Measurements from ENCODE around the gene SPNS3. TPM values are rescaled to one million over a fixed set of nuclear protein-coding genes. Genes with fewer than 3 reads are reported as not detected.

SPNS3 gene
- total RNA-seq, 2 experiments from 2014 or later, result 17.6 to 39.1 TPM

GRCh38 chr17:4438162-4438944, 4.6 kb downstream of the SPNS3 start:
- peaks cover 57% of the 10 kb centered on the region for H3K4me1 Mint-ChIP-seq
- DNase-seq (no peak), ATAC-seq (no peak)
- no peaks in the 10 kb centered on the region for H3K9me3 Mint-ChIP-seq (ENCODE audit: low read depth)
- CTCF ChIA-PET, result interaction anchor here (1.1 to 5.1 kb wide), 2 partner anchors 19 to 47 kb away, joined by 3 to 34 read pairs; no protein-coding TSS in a partner anchor
- no peak overlapping the region for H3K27ac Mint-ChIP-seq
- peaks cover 18% of the 10 kb centered on the region for H3K36me3 Mint-ChIP-seq
- no peaks in the 10 kb centered on the region for H3K27me3 Mint-ChIP-seq
- no peak overlapping the region for H3K4me3 Mint-ChIP-seq

- ATAC-seq (no peak), DNase-seq (no peak)
- no peaks in the 10 kb centered on the region for H3K9me3 Mint-ChIP-seq (ENCODE audit: low read depth)
- peaks cover 18% of the 10 kb centered on the region for H3K36me3 Mint-ChIP-seq
- peaks cover 47% of the 10 kb centered on the region for H3K4me1 Mint-ChIP-seq
- H3K27me3 Mint-ChIP-seq, result no peaks in the 10 kb centered on the region
- H3K27ac Mint-ChIP-seq, result no peak overlapping the region
- H3K4me3 Mint-ChIP-seq, result no peak overlapping the region
- CTCF ChIA-PET, result no interaction called here
Measured at GRCh38 chr17:4440021-4440420, 6.3 kb downstream of the SPNS3 start.

DNA sequence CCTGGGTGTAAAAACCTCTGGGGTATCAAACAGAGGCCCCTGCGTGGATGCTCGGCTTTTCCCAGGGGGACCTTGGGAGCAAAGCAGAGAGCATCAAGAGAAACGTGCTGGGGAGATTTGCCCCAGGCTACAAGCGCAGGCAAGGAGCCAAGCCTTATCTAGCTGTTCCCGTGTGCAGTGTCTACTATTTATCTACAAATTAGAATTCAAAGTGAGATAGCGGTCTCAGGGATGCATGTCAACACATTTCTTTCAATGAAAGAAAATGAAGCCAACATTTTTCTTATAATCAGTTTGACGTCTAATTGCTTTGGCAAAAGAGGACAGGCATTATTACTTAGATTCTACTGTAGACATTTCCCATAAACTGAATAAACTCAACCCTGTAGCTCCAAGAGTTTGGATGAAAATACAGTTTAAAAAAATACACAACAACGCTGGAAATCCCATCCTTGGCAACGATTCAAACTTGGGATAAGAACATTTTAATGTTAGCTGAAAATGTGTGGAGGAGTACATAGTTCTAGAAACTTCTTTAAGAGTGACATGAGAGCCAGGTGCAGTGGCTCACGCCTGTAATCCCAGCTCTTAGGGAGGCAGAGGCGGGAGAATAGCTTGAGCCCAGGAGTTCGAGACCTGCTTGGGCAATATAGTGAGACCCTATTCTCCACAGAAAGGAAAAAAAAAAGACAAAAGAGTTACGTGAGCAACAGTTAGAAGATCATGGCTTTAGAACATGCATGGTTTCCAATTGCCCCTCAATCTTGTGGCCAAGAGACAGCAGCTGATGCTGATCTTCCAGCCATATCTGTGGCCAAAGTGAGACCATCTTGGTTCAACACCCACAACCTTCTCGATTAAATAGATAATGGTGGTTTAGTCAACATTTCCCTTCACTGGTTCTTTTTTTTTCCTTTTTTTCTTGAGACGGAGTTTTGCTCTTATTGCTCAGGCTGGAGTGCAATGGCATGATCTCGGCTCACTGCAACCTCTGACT, 7.2 kb downstream of the SPNS3 start:
- H3K27ac Mint-ChIP-seq, result peak overlapping the region; percentile 24
- DNase-seq (peak; percentile 52), ATAC-seq (no peak)
- peaks cover 40% of the 10 kb centered on the region for H3K4me1 Mint-ChIP-seq
- H3K9me3 Mint-ChIP-seq (ENCODE audit: low read depth), result no peaks in the 10 kb centered on the region
- H3K27me3 Mint-ChIP-seq, result no peaks in the 10 kb centered on the region
- H3K4me3 Mint-ChIP-seq, result no peak overlapping the region
- H3K36me3 Mint-ChIP-seq, result peaks cover 13% of the 10 kb centered on the region
- CTCF ChIA-PET, result no interaction called here

- CTCF ChIA-PET, result interaction anchor here (1.3 kb wide), 1 partner anchor 22 kb away, joined by 4 read pairs; no protein-coding TSS in a partner anchor
- Mint-ChIP-seq H3K4me1 (peaks cover 26% of the 10 kb centered on the region), H3K36me3 (peaks cover 9% of the 10 kb centered on the region), H3K27ac (no peak overlapping the region), H3K4me3 (no peak overlapping the region), H3K27me3 (no peaks in the 10 kb centered on the region), H3K9me3 (ENCODE audit: low read depth) (no peaks in the 10 kb centered on the region)
- ATAC-seq (no peak), DNase-seq (no peak)
Measured at GRCh38 chr17:4442582-4442981, 8.8 kb downstream of the SPNS3 start.

- DNase-seq (no peak), ATAC-seq (no peak)
- H3K27me3 Mint-ChIP-seq, result no peaks in the 10 kb centered on the region
- CTCF ChIA-PET, result interaction anchor here (1.3 kb wide), 1 partner anchor 23 kb away, joined by 4 read pairs; no protein-coding TSS in a partner anchor
- H3K27ac Mint-ChIP-seq, result no peak overlapping the region
- H3K4me1 Mint-ChIP-seq, result peaks cover 20% of the 10 kb centered on the region
- no peak overlapping the region for H3K4me3 Mint-ChIP-seq
- peaks cover 9% of the 10 kb centered on the region for H3K36me3 Mint-ChIP-seq
- no peaks in the 10 kb centered on the region for H3K9me3 Mint-ChIP-seq (ENCODE audit: low read depth)
Measured at GRCh38 chr17:4443476-4443875, 9.7 kb downstream of the SPNS3 start.

GRCh38 chr17:4444782-4445473, 11.2 kb downstream of the SPNS3 start:
- peaks cover 19% of the 10 kb centered on the region for H3K4me1 Mint-ChIP-seq
- CTCF ChIA-PET, result interaction anchor here (2.0 kb wide), 1 partner anchor 8 kb away, joined by 5 read pairs; no protein-coding TSS in a partner anchor
- ATAC-seq (no peak), DNase-seq (no peak)
- H3K9me3 Mint-ChIP-seq (ENCODE audit: low read depth), result no peaks in the 10 kb centered on the region
- H3K27ac Mint-ChIP-seq, result no peak overlapping the region
- H3K36me3 Mint-ChIP-seq, result peaks cover 6% of the 10 kb centered on the region
- no peaks in the 10 kb centered on the region for H3K27me3 Mint-ChIP-seq
- H3K4me3 Mint-ChIP-seq, result no peak overlapping the region

DNA sequence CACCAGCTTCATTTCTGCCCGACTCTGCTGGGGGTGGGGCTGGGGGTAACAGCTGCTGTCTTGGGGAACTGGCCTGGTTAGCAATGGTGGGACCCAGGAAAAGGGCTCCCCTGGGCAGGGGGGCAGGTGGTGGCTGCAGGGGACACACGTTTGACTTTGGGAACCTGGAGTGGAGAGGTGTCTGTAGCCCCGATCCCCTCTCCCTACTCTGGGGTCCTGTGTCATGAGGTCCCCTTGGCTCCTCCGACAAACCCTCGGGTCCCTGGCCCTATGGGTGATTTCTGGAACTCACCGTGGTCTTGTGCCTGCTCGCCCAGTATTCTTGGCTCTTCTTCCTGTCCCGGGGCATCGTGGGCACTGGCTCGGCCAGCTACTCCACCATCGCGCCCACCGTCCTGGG, 12.0 kb downstream of the SPNS3 start:
- Mint-ChIP-seq H3K4me3 (no peak overlapping the region), H3K4me1 (peaks cover 16% of the 10 kb centered on the region), H3K27me3 (no peaks in the 10 kb centered on the region), H3K9me3 (ENCODE audit: low read depth) (no peaks in the 10 kb centered on the region), H3K27ac (no peak overlapping the region), H3K36me3 (peaks cover 6% of the 10 kb centered on the region)
- no peak for ATAC-seq
- no peak for DNase-seq
- CTCF ChIA-PET, result interaction anchor here (2.0 kb wide), 1 partner anchor 9 kb away, joined by 5 read pairs; no protein-coding TSS in a partner anchor

GRCh38 chr17:4446326-4447071, 12.8 kb downstream of the SPNS3 start:
- H3K27me3 Mint-ChIP-seq, result no peaks in the 10 kb centered on the region

DNA sequence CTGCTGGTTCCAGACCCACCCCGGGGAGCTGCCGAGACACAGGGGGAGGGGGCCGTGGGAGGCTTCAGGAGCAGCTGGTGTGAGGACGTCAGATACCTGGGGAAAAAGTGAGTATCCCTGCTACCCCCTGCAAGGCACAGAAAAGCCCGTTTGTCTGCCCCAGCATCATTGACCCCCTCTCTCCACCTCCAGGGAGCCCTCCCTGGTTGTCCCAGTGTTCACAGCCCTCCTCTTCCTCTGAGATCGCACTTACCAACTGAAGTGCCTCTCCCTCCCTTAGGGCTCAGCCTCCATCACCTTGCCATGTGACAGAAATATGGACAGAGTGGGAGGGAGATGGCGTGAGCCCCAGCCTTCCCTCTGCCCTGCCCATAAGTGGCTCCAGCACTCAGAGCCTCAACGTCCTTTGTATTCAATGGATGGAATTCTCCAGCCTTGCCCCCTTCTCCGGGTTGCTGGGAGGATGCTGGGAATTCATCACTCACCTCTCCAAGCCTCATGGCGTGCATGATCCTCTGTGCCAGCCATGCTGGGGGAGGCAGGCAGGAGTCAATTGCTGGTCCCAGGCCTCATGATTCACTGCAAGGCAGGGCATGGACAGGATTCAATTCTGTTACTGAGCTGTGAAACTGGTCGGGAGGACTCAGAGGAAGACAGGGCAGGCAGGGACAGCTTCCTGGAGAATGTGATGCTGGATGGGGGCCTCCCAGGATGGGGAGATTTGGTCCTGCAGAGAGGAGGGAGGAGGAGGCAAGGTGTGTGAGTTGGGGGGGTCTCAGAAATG, 14.6 kb downstream of the SPNS3 start:
- peaks cover 4% of the 10 kb centered on the region for H3K4me1 Mint-ChIP-seq
- H3K27ac Mint-ChIP-seq, result no peak overlapping the region
- DNase-seq, result no peak
- H3K27me3 Mint-ChIP-seq, result no peaks in the 10 kb centered on the region
- ATAC-seq, result no peak
- no peaks in the 10 kb centered on the region for H3K9me3 Mint-ChIP-seq (ENCODE audit: low read depth)
- peaks cover 2% of the 10 kb centered on the region for H3K36me3 Mint-ChIP-seq
- H3K4me3 Mint-ChIP-seq, result no peak overlapping the region
- CTCF ChIA-PET, result no interaction called here

More at GRCh38 chr17:4446326-4447071, 12.8 kb downstream of the SPNS3 start:
- no peak overlapping the region for H3K4me3 Mint-ChIP-seq
- ATAC-seq (no peak), DNase-seq (no peak)
- H3K27ac Mint-ChIP-seq, result no peak overlapping the region
- CTCF ChIA-PET, result interaction anchor here (1.1 to 2.0 kb wide), 2 partner anchors 10 to 120 kb away, joined by 3 to 5 read pairs; no protein-coding TSS in a partner anchor
- H3K36me3 Mint-ChIP-seq, result peaks cover 4% of the 10 kb centered on the region
- peaks cover 8% of the 10 kb centered on the region for H3K4me1 Mint-ChIP-seq
- no peaks in the 10 kb centered on the region for H3K9me3 Mint-ChIP-seq (ENCODE audit: low read depth)

GRCh38 chr17:4449736-4450135, 16.0 kb downstream of the SPNS3 start:
- no peak overlapping the region for H3K27ac Mint-ChIP-seq
- CTCF ChIA-PET, result no interaction called here

GRCh38 chr17:4450710-4451316, 17.1 kb downstream of the SPNS3 start:
- CTCF ChIA-PET, result interaction anchor here (1.5 kb wide), 1 partner anchor 30 kb away, joined by 5 read pairs; no protein-coding TSS in a partner anchor
- peaks cover 6% of the 10 kb centered on the region for H3K36me3 Mint-ChIP-seq
- no peaks in the 10 kb centered on the region for H3K27me3 Mint-ChIP-seq
- DNase-seq, result no peak
- H3K27ac Mint-ChIP-seq, result no peak overlapping the region
- ATAC-seq, result no peak
- peaks cover 4% of the 10 kb centered on the region for H3K4me1 Mint-ChIP-seq
- H3K4me3 Mint-ChIP-seq, result no peak overlapping the region
- H3K9me3 Mint-ChIP-seq (ENCODE audit: low read depth), result no peaks in the 10 kb centered on the region

More at GRCh38 chr17:4449736-4450135, 16.0 kb downstream of the SPNS3 start:
- DNase-seq (no peak), ATAC-seq (no peak)
- H3K9me3 Mint-ChIP-seq (ENCODE audit: low read depth), result no peaks in the 10 kb centered on the region
- H3K36me3 Mint-ChIP-seq, result peaks cover 6% of the 10 kb centered on the region
- no peaks in the 10 kb centered on the region for H3K27me3 Mint-ChIP-seq
- H3K4me3 Mint-ChIP-seq, result no peak overlapping the region
- H3K4me1 Mint-ChIP-seq, result peaks cover 4% of the 10 kb centered on the region

All from activated CD8-positive, alpha-beta memory T cell treated with anti-CD3 and anti-CD28 coated beads, Interleukin-2, amount 10 ng/mL, durations not matched to agents 7 days and 5 days (primary cell).